Fibroblast of peridontal ligament (primary cell): ENCODE data around the gene INTS11.

Source experiments
- DNase-seq: peaks from one replicate; pipeline ENCODE4 v3.0.0-alpha.2; 2010; ENCODE audit errors: extremely low read depth

The INTS11 gene

GRCh38 chr1:1312450-1313314 lies 11.8 kb downstream of the INTS11 start:
- no peak for DNase-seq

- no peak for DNase-seq
These were observed 13.1 kb downstream of the INTS11 start for GRCh38 chr1:1311107-1312104.

GRCh38 chr1:1310476-1311053 lies 13.9 kb downstream of the INTS11 start:
- DNase-seq: no peak

GRCh38 chr1:1310109-1310385 lies 14.4 kb downstream of the INTS11 start:
- no peak for DNase-seq

- no peak for DNase-seq
These were observed 15.0 kb downstream of the INTS11 start for GRCh38 chr1:1309251-1310108.

- DNase-seq: no peak
These were observed 15.7 kb downstream of the INTS11 start for GRCh38 chr1:1308756-1309250.

GRCh38 chr1:1307923-1308755 lies 16.3 kb downstream of the INTS11 start, which contains the start of the genes ACAP3 and PUSL1:
ACAP3 (minus strand) TSS chr1:1307930; CDS start chr1:1307815, 115 bp downstream.
PUSL1 (plus strand) TSS chr1:1308597; CDS start chr1:1308644, 47 bp downstream.
- DNase-seq: peak; percentile 92

- no peak for DNase-seq
These were observed 17.1 kb downstream of the INTS11 start for GRCh38 chr1:1307261-1307922.

GRCh38 chr1:1306661-1307260 lies 17.7 kb downstream of the INTS11 start:
- no peak for DNase-seq

- DNase-seq: no peak
These were observed 18.3 kb downstream of the INTS11 start for GRCh38 chr1:1306070-1306660.

- peak; percentile 68 for DNase-seq
These were observed 19.0 kb downstream of the INTS11 start for GRCh38 chr1:1305300-1306069.

- peak; percentile 67 for DNase-seq
These were observed 19.8 kb downstream of the INTS11 start for GRCh38 chr1:1304331-1305299.

- no peak for DNase-seq
These were observed 20.7 kb downstream of the INTS11 start for GRCh38 chr1:1303736-1304135.

GRCh38 chr1:1302951-1303509 lies 21.4 kb downstream of the INTS11 start:
- no peak for DNase-seq

GRCh38 chr1:1302006-1302430 lies 22.4 kb downstream of the INTS11 start:
- no peak for DNase-seq

GRCh38 chr1:1300352-1300739 lies 24.1 kb downstream of the INTS11 start:
- DNase-seq: no peak
